Medulla oblongata (tissue), 1 donor: ENCODE results near the gene IGF1R.

Source experiments
- DNase-seq: peaks from one replicate; pipeline ENCODE4 v3.0.0-alpha.2; 2015; ENCODE audit errors: extremely low spot score

The IGF1R gene

DNA sequence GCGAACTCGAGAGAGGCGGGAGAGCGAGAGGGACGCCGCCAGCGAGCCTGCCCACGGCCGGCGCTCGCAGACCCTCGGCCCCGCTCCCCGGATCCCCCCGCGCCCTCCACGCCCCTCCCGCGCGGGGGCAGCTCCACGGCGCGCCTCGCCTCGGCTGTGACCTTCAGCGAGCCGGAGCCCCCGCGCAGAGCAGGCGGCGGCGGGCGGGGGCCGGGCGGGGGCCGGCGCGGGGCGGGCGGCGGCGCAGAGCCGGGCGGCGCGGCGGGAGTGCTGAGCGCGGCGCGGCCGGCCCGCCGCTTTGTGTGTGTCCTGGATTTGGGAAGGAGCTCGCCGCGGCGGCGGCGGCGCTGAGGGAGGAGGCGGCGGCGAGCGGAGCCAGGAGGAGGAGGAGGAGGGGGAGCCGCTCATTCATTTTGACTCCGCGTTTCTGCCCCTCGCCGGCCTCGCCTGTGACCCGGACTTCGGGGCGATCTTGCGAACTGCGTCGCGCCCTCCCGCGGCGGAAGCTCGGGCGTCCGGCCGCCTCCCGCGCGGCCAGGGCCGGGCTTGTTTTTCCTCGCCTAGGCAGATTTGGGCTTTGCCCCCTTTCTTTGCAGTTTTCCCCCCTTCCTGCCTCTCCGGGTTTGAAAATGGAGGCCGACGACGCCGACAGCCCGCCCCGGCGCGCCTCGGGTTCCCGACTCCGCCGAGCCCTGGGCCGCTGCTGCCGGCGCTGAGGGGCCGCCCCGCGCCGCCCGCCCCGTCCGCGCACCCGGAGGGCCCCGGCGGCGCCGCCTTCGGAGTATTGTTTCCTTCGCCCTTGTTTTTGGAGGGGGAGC lies 524 bp downstream of the IGF1R start:
- peak; percentile 56 for DNase-seq

DNA sequence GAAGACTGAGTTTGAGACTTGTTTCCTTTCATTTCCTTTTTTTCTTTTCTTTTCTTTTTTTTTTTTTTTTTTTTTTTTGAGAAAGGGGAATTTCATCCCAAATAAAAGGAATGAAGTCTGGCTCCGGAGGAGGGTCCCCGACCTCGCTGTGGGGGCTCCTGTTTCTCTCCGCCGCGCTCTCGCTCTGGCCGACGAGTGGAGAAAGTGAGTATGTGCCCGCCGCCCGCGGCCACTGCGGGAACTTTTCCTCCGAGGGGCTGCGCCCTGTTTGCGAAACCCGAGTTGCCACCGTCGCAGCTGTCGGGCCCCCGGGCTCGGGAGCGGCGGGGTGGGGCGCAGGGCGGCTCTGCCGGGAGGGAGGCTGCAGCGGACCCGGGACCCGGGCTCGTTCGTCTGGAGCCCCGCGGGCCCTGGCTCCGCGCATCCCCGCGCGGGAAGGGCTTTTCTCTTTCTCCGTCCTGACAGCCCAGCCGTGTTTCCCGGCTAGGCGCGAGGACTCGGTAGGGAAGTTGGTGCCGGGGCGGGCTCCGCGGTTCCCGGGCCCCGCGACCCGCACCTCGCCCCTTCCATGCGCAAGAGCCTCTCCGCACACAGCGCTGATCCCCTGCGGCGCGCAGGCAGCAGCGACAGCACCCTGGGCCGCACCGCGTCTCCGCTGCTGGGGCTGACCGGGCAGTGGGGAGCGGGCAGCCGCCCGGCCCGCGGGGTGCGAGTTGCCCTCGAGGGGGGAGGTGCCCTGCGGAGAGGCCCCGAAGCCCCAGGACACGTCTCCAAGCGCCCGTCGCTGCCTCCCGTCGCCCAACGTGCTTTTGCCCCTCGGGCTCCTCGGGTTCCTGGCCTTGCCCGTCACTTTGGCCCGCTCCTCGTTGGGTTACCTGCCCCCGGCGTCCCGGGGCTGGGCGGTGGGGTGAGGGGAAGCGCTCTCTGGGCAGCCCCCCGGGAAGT lies 1.4 kb downstream of the IGF1R start:
- DNase-seq = peak; percentile 28

DNA sequence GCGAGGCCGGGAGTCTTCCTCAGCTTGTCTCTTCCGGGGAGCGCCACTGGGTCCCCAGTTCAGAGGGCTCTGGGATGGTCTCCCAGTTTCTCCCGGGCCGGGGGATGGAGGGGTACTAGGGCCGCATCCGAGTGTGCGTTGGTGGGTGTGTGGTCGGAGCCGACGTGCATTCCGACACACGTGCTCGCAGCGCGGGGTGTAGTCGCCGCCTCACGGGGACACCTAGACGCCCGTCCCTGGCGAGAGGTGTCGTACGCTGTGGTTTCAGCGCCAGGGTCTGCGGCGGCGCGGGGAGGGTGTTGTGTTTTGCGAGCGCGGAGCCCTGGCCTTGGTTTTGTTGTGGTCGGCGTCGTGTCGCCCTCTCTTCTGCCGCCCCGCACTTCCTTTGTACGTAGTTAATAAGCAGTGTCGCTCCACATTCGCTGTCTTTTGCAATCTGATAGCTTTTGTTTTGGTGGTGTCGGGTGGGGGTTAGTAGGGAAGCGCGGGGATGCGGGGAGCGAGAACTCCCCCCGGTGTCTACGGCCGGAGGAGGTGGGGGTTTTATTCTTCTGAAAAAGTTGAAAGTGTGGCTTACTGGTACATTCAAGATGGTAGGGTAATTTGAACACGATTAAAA lies 2.2 kb downstream of the IGF1R start:
- DNase-seq = peak; percentile 30

DNA sequence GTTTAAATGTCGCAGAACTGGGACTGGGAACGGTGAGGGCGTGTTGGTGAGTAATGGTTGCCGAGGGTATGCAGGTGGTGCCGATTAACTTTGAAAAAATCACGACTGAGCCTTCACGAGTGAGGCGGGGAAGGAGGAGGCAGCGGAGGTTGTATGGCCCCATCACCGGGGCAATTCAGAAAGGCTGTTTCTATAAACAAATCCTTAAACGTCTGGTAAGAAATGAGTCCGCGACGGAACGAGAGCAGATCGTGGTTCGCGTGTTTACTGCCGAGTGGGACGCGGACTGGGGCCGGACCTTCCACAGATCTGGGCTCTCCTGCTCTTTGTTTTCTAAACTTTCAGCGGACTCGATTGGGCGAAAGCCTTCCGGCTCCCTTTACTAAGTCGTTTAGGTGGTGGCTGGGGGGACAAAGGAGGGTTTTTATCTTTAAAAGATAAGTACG lies 2.7 kb downstream of the IGF1R start:
- peak; percentile 27 for DNase-seq

DNA sequence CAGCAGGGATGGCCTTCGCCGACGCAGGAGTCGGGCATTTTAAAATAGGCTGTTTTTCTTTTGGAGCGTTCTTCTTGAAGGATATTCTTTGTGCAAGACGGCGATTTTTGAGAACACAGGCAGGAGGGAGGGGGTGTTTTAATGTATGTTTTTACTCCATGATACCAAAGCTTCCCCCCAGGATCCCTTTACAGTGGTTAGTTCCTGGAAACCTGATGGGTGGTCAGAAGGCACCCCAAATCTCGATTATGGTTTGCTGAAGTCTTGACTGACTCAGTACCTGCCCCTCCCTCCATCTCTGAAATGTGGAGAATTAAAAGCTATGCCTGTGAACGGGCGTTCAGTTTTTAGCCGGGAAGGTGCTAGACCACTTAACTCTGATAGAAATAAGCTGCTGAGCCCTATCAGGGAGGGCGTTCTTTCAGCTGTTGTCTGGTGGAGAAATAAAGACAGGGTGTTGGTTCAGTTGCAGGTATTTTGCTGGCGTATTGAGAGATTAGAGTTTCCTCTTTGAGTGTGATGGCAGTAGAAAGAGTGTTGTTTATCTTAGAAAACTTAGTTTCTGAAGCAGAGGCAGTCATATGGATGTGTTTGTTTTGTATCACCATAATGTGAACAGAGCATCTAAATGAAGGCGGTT lies 3.4 kb downstream of the IGF1R start:
- peak; percentile 15 for DNase-seq

DNA sequence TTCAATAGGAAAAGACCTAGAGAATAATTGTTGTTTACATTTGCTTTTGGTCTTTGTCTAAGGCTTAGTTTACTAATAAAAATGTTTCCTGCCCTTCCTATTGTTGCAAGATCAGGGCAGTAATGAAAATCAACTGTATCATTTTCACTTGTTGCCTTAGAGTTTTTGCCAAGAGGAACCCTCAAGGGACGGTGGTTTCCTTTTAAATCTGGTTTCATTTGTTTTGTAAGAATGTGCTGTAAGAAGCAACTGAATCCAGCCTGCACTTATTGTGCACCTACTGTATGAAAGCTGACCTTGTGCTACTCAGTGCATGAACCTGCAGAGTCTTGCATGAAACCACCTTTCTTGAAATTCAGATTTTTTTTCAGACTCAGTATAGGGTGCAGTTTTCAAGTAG lies 5.3 kb downstream of the IGF1R start:
- no peak for DNase-seq

DNA sequence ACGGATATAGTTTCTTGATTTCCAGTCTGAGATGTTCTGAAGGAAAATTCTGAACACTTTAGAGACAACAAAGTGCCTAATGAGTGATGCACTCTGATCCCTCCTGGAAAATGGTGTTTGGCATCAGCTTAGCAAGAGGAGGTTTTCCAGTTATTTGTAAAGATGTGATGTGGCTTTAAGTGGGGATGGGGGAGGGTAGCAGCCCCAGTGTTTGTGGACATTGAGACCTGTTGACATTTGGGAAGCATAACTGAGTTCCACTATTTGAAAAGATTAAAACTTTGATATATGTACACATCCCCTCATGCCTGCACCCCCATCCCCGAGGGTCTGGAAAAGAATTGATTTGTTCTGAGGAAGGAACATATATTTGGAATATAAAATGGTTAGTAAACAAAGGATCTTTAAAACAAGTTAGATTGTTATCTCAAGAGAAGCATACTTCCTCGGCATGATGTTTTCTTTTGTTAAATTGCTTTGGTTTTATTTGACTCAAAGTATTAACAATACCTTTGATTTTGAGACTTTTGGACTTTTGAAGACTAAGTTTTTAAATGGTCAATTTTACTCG lies 6.5 kb downstream of the IGF1R start:
- no peak for DNase-seq

DNA sequence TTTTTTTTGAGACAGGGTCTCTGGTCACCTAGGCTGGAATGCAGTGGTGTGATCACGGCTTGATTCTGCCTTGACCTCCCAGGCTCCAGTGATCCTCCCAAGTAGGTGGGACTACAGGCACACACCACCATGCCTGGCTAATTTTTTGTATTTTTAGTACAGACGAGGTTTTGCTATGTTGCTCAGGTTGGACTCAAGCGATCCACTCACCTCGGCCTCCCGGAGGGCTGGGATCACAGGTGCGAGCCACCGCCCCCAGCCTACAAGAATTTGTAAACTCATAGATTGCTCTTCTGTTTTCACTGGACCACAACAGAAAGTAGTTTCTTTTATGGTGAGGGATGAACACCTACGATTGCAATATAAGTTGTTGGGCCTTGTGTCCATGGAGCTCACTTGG lies 7.4 kb downstream of the IGF1R start:
- no peak for DNase-seq

DNA sequence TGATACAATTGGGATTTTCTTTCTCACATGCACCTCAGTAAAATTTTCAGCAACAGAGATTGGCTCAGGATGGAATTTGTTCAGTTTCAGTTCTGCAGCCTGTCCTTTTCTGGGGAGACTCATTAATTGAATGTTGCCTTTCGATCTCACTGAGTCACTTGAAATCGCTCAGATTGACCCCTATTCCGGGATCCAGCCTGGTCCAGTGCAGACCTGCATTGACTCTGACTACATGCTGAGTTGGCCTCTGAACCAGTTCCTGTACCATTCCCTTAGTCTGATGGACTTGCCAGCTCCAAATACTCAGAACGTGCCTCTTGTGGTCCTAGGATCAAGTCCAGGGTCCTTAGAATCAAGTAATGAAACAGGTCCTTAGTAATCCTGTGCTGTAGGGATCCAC lies 9.4 kb downstream of the IGF1R start:
- no peak for DNase-seq

DNA sequence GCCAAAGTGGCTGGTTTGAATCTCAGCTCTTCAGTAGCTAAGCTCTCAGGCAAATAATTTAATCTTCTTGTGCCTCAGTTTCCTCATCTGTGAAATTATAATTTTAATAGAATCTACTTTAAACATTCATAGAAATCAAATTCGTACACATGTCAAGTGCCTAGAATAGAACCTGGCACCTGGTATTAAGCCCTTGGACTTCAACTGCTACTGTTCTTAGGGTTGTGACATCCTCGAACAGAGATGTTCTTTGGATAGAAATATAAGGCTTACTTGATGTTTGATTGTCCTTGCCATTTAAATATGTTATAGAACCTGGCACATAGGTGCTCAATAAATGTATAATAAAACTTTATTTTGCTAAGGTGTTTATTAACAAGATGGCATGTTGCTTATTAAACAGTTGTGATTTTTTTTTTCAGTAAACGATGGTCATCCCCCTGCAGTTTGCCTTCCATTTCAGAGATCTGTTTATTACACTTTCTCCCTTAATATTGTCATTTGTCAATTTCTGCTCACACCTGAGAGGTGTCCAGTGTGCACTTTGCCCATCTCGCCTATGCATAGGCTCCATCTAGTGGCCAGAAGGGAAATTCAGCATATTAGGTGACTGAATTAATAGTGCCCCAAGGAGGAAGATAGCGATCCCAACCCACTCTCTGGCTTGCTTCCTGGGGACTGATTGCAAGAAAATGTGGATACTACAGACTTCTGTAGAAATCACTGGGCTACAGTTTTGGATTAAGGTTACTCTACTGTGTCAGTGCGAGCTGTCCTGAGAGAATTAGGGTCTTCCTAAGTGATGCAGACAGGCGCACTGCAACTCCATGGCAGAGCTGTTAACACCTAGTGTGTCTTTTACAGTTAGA lies 10.7 kb downstream of the IGF1R start:
- DNase-seq = peak; percentile 70

DNA sequence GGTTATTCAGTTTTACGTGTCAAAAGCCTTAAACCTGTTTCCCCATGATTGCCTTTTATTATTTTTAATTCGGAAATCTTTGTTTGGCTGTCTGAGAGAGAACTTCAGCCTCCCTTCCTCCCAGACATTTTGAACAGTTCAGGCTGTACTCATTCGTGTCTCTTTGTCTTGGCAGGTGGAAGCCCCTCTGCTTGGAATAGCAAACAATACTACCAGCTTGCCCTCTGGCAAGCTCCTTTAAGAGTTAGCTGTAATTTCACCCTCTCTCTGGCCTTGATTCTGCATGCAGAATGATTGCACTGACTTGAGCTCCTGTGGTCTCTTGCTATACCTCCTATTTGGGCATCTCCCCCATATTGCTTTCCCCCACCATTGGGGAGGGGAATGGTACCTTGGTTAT lies 11.7 kb downstream of the IGF1R start:
- DNase-seq = no peak

DNA sequence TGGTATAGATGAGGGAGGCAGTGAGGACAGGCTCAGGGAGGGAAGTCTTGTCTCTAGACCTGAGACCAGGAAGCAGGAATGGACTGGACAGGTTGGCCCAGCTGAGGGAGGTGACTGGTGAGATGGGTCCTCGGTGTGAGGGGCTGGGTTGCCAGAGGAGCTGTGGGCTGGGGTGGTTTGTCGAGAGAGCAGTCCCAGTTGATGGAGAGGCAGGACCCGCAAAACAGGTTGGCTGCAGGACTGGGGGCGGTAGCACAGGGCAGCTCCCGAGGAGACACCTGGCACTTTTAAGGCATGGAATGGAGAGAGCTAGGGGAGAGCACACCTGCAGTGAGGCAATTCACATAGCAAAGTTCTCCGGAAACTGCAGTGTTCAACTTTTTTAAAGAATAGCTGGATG lies 14.7 kb downstream of the IGF1R start:
- no peak for DNase-seq

DNA sequence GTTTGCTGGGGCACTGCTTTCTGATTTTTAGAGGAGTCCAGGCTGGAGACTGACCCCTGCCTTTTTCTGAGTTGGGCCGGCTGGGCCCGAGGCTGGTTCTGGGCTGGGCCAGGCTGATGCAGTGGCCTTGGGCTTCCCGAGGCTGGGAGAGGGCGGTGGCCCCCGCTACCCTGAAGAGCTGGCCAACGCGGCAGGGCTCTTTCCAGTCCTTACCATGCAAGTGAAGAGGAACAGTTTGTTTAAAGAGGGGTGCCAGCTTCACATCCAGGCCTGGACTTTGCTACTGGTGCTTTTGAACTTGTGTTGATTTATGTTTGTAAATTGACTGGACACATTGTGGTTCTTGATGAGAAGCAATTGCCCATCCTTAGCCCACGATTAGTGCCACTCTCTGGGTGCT lies 15.3 kb downstream of the IGF1R start:
- no peak for DNase-seq

DNA sequence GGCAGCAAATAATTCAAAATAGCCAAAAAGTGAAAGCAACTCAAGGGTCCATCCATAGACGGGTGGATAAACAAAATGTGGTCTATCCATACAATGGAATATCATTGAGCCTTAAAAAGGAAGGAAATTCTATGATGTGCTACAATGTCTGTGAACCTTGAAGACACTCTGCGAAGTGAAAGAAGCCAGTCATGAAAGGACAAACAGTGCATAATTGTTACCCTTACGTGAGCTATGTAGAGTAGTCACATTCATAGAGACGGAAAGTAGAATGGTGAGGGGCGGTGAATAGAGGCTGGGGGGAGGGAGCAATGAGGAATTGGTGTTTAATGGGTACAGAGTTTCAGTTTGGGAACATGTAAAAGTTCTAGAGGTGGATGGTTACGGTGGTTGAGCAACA lies 18.1 kb downstream of the IGF1R start:
- no peak for DNase-seq

DNA sequence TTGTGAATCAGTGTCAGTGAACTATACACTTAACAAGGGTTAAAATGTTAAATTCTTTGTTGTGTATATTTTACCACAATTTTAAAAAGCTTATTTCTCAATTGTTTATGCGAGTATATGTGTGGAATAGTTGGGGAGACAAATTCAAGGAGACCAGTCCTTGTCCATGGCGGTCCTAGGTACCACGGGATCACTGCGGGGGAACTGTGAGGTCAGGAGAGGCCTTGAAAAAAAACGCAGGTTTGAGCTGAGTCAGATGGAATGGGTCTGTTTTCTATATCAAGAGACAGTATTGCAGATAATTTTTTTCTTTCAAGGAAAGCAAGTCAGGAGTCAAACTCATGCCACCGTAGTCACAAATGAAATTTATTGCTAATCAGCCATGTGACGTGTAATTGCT lies 18.5 kb downstream of the IGF1R start:
- DNase-seq = no peak

DNA sequence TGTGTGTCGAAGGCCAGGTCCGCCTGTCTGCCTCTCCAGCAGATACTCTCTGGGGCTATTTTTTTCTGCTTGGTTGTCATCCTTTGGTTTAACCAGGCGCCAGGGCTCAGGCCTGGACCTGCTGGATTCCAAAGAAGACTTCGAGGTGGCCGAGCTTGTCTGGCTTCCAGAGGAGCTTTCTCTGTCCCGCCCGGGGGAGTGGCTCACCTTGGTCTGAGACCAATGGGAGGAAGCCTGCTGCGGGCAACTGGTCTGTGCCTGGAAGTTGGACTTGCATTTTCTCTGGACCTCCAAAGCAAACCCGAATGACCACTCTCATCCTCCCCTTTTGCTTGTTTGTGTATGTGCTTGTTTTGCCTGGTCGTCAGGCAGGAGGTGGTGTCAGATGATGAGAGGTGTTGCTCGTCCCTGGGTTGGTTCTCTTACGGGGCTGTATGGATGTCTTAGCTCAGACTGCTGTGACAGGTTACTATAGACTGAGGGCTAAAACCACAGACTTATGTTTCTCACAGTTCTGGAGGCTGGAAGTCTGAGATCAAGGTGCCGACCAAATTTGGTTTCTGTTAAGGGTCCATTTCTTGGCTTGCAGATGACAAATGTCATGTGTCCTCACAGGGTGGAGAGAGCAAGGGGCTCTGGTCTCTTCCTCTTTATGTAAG lies 19.3 kb downstream of the IGF1R start:
- no peak for DNase-seq

DNA sequence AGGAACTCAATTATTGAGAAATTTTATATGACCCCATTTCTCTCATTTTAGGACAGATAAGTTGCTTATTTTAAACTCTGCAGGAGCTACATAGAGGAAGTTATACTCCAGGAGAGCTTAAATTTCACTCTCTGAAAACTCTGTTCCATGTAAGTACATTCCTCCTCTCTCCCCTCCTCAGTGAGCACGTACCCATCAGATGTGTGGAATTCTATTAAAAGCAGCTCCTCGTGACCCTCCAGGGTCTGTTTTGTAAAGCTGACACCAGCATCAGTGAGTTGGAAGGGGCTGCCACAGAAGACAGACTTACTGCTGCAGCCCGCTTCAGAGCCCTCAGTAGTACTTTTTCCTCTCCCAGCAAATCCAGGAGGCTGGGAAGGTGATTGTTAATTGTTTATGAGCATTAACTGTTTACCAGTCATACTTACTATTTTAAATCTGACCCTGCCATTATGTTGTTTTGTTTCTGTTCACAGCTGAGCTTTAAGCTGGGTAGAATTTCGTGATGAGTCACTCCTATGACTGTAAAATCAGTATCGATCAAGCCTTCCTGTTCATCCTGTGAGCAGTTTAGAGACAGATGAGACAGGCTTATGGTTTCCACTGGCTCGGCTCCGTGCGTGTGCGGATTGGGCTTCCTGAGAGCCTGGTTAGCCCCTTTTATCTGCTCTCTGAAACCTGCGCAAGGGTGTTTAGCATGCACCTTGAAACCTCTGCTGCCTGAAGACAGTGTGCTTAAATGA lies 20.4 kb downstream of the IGF1R start:
- DNase-seq = no peak

DNA sequence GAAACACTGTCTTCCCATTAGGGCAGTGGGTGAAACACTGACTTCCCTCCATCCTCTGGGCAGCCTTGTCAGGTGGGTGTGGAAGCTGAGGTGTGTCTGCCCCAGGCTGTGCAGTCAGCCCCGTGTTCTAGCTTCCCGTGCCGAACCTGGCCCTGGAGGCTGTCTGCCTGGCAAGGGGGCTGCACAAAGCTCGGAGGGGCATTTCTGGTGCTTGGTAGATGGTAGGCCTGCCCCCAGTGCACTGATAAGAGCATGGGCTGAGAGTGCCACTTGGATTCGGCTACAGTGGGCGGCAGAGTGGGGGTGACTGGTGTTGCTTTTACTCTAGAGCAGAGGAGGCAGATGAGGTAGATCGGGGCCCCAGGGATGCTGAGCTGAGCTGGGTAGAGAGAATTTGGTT lies 21.3 kb downstream of the IGF1R start:
- no peak for DNase-seq
